CD4-positive, alpha-beta memory T cell (primary cell): Measurements from ENCODE around the gene STPG1. TPM values are rescaled to one million over a fixed set of nuclear protein-coding genes. Genes with fewer than 3 reads are reported as not detected.

Source experiments
- CTCF ChIA-PET: fragments of 350-600 bp; sonication (Branson Sonifier 250); formaldehyde crosslinking; loops from one replicate; lab custom pipeline; 2021; ENCODE audit warnings: inconsistent platforms; ENCODE audit not compliant: partially characterized antibody; lab: Charles Lee
- POLR2A ChIA-PET: fragments of 350-600 bp; sonication (Branson Sonifier 250); formaldehyde crosslinking; loops from one replicate; lab custom pipeline; 2021; ENCODE audit not compliant: partially characterized antibody; lab: Charles Lee
- DNase-seq, 5 donors: peaks; one replicate each; pipeline versions ENCODE4 v3.0.0 to v3.0.0-alpha.2; 2020 to 2022; ENCODE audit warnings: mixed read lengths in 1 of 5
- H3K27ac ChIP-seq: one replicate; pipeline ENCODE4 v1.7.0; 2013; ENCODE audit warnings: low read depth, low read length
- H3K27me3 ChIP-seq: 2 replicates; pipeline ENCODE4 v1.7.0; 2013; ENCODE audit warnings: mild to moderate bottlenecking, low read length, moderate library complexity; ENCODE audit not compliant: insufficient read depth
- H3K36me3 ChIP-seq: 2 replicates; pipeline ENCODE4 v1.7.0; 2013; ENCODE audit warnings: mild to moderate bottlenecking, low read length, moderate library complexity; ENCODE audit not compliant: insufficient read depth
- H3K4me1 ChIP-seq: 2 replicates; pipeline ENCODE4 v1.7.0; 2013; ENCODE audit warnings: mild to moderate bottlenecking, low read length, moderate library complexity; ENCODE audit not compliant: insufficient read depth
- H3K4me3 ChIP-seq, 2 donors: one replicate each; pipeline ENCODE4 v1.7.0; 2013; ENCODE audit warnings: low read length in 2 of 2, mild to moderate bottlenecking in 1 of 2
- H3K9me3 ChIP-seq, 2 donors: one replicate each; pipeline ENCODE4 v1.7.0; 2013; ENCODE audit warnings: low read length in 2 of 2, control low read depth in 1 of 2; ENCODE audit not compliant: control insufficient read depth in 1 of 2
- H3K27ac Mint-ChIP-seq, 7 donors: one replicate each; pipeline ENCODE4 v1.8.0; 2020 to 2021; ENCODE audit warnings: mixed read lengths in 7 of 7, mild to moderate bottlenecking in 6 of 7, inconsistent platforms in 3 of 7, moderate library complexity in 3 of 7
- H3K27me3 Mint-ChIP-seq, 2 donors: one replicate each; pipeline ENCODE4 v1.8.0; 2020 to 2021; ENCODE audit warnings: mixed read lengths in 2 of 2
- H3K36me3 Mint-ChIP-seq, 2 donors: one replicate each; pipeline ENCODE4 v1.8.0; 2020 to 2021; ENCODE audit warnings: mixed read lengths in 2 of 2, inconsistent platforms in 1 of 2, mild to moderate bottlenecking in 1 of 2
- H3K4me1 Mint-ChIP-seq, 4 donors: one replicate each; pipeline ENCODE4 v1.8.0; 2020 to 2021; ENCODE audit warnings: mixed read lengths in 4 of 4, mild to moderate bottlenecking in 1 of 4
- H3K4me3 Mint-ChIP-seq, 8 donors: one replicate each; pipeline ENCODE4 v1.8.0; 2020 to 2021; ENCODE audit warnings: mixed read lengths in 8 of 8, mild to moderate bottlenecking in 7 of 8, moderate library complexity in 6 of 8, inconsistent platforms in 3 of 8
- H3K9me3 Mint-ChIP-seq, 8 donors: one replicate each; pipeline ENCODE4 v1.8.0; 2020 to 2021; ENCODE audit warnings: mixed read lengths in 8 of 8, mild to moderate bottlenecking in 5 of 8, inconsistent platforms in 3 of 8, moderate library complexity in 1 of 8
- intact Hi-C: fragments of 100-400 bp; cut with micrococcal nuclease; formaldehyde crosslinking; loops from one replicate; pipeline ENCODE4 v1.15.1; 2023
- polyA plus RNA-seq, 2 donors: library from polyadenylated mRNA; unstranded; fragments of 300-500 nt; fragmentation: Illumina TruSeq; gene quantifications; one replicate each; pipeline ENCODE4 v1.2.3, GENCODE V29; 2021
- total RNA-seq, 2 experiments: library from RNA; stranded (reverse); gene quantifications; one replicate each; pipeline ENCODE4 v1.2.3, GENCODE V29; 2021

Gene STPG1
- total and polyA plus RNA-seq, 4 experiments from 2014 or later = 3.1 to 4.9 (median 3.8) TPM

- ChIA-PET CTCF (no interaction called here), POLR2A (no interaction called here)
- no peaks in the 10 kb centered on the region for H3K9me3 ChIP-seq
- H3K4me3 ChIP-seq = no peak overlapping the region
- H3K27ac ChIP-seq = no peak overlapping the region
- H3K4me1 ChIP-seq = no peaks in the 10 kb centered on the region
- Mint-ChIP-seq H3K4me1 (no peaks in the 10 kb centered on the region), H3K36me3 (peaks cover 8 to 21% of the 10 kb centered on the region in 2 donors), H3K9me3 (no peaks in the 10 kb centered on the region), H3K27ac (no peak overlapping the region), H3K4me3 (peak overlapping the region in 1 of 8 donors; percentile 12), H3K27me3 (no peaks in the 10 kb centered on the region)
- no peaks in the 10 kb centered on the region for H3K27me3 ChIP-seq
- intact Hi-C loops = no loop called here
- no peak for DNase-seq
- no peaks in the 10 kb centered on the region for H3K36me3 ChIP-seq
Measured at GRCh38 chr1:24360681-24361080, 52.9 kb downstream of the STPG1 start.

GRCh38 chr1:24357038-24357437, 56.5 kb downstream of the STPG1 start:
- Mint-ChIP-seq H3K4me1 (peaks cover 2 to 4% (median 3%) of the 10 kb centered on the region in 4 donors), H3K9me3 (no peaks in the 10 kb centered on the region), H3K27ac (no peak overlapping the region), H3K27me3 (no peaks in the 10 kb centered on the region), H3K4me3 (no peak overlapping the region), H3K36me3 (peaks cover 8 to 21% of the 10 kb centered on the region in 2 donors)
- Histone ChIP-seq H3K27me3 (no peaks in the 10 kb centered on the region), H3K9me3 (no peaks in the 10 kb centered on the region), H3K4me1 (peaks cover 4% of the 10 kb centered on the region), H3K4me3 (no peak overlapping the region), H3K36me3 (no peaks in the 10 kb centered on the region), H3K27ac (no peak overlapping the region)
- ChIA-PET CTCF (no interaction called here), POLR2A (no interaction called here)
- no peak for DNase-seq
- intact Hi-C loops = no loop called here

DNA sequence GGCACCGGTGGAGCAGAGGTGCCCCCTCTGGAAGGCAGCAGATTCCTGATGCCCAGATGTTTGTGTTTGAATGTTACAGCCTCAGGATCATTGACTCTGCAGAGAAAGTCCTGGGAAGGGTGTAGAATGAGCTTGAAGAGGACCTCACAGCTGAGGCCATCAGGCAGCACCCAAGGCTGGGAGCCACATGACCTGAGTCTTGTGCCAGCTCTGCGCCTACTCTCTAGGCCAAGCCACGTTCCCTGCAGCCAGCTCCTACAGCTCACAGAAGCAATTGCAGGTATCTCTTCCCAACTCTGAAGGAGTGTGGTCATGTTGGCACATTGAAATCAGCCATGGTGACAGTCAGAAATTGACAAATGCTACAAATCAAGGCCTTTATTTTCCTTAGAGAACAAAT, 58.1 kb downstream of the STPG1 start:
- POLR2A ChIA-PET = no interaction called here

GRCh38 chr1:24353292-24353891, 60.2 kb downstream of the STPG1 start:
- no peaks in the 10 kb centered on the region for H3K9me3 ChIP-seq
- CTCF ChIA-PET = no interaction called here
- Mint-ChIP-seq H3K9me3 (no peaks in the 10 kb centered on the region), H3K4me3 (no peak overlapping the region), H3K36me3 (peaks cover 4 to 15% of the 10 kb centered on the region in 2 donors), H3K4me1 (peaks cover 13 to 24% (median 15%) of the 10 kb centered on the region in 4 donors), H3K27me3 (no peaks in the 10 kb centered on the region), H3K27ac (no peak overlapping the region)
- H3K27me3 ChIP-seq = no peaks in the 10 kb centered on the region
- no peaks in the 10 kb centered on the region for H3K36me3 ChIP-seq
- intact Hi-C loops = no loop called here
- H3K4me1 ChIP-seq = peaks cover 9% of the 10 kb centered on the region
- POLR2A ChIA-PET = no interaction called here
- H3K27ac ChIP-seq = no peak overlapping the region
- DNase-seq = no peak
- no peak overlapping the region for H3K4me3 ChIP-seq

More for the DNA sequence above, 58.1 kb downstream of the STPG1 start:
- H3K4me1 Mint-ChIP-seq = peaks cover 11 to 18% (median 14%) of the 10 kb centered on the region in 4 donors
- H3K27me3 Mint-ChIP-seq = no peaks in the 10 kb centered on the region
- peaks cover 8 to 21% of the 10 kb centered on the region in 2 donors for H3K36me3 Mint-ChIP-seq
- CTCF ChIA-PET = no interaction called here
- H3K27ac Mint-ChIP-seq = no peak overlapping the region
- H3K4me3 Mint-ChIP-seq = peak overlapping the region in 1 of 8 donors; percentile 43
- Histone ChIP-seq H3K36me3 (no peaks in the 10 kb centered on the region), H3K27ac (no peak overlapping the region), H3K9me3 (no peaks in the 10 kb centered on the region), H3K27me3 (no peaks in the 10 kb centered on the region), H3K4me1 (peaks cover 9% of the 10 kb centered on the region), H3K4me3 (no peak overlapping the region)
- H3K9me3 Mint-ChIP-seq = no peaks in the 10 kb centered on the region
- DNase-seq = no peak
- intact Hi-C loops = no loop called here

- intact Hi-C loops = no loop called here
- POLR2A ChIA-PET = no interaction called here
- no peaks in the 10 kb centered on the region for H3K27me3 ChIP-seq
- Mint-ChIP-seq H3K27me3 (no peaks in the 10 kb centered on the region), H3K4me3 (no peak overlapping the region), H3K9me3 (no peaks in the 10 kb centered on the region), H3K4me1 (peaks cover 13 to 24% (median 15%) of the 10 kb centered on the region in 4 donors), H3K27ac (peak overlapping the region in 1 of 7 donors; percentile 54), H3K36me3 (peaks cover 0 to 5% of the 10 kb centered on the region in 2 donors)
- no peaks in the 10 kb centered on the region for H3K36me3 ChIP-seq
- H3K27ac ChIP-seq = no peak overlapping the region
- H3K4me1 ChIP-seq = peaks cover 9% of the 10 kb centered on the region
- CTCF ChIA-PET = no interaction called here
- DNase-seq = no peak
- no peak overlapping the region for H3K4me3 ChIP-seq
- no peaks in the 10 kb centered on the region for H3K9me3 ChIP-seq
Measured at GRCh38 chr1:24351918-24352627, 61.5 kb downstream of the STPG1 start.

DNA sequence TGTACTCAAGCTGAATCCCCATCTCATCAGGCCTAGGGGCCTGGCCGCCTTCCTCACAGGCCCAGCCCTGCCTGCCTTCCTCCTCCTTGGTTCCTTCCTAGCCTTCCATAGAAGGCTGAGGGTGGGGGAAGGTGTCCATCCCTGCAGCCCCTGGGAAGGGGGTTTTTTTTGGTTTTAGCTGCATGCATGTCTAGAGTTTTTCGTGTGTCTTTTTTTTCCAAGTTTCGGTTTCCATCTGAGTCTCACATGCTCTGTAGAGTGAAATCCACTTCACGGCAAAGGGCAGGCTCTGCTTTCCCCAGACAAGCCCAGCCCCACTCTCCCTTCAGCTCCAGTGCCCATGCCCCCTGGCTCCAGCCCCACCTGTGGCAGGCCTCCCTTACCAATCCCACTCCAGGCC, 62.3 kb downstream of the STPG1 start:
- DNase-seq = no peak
- H3K27me3 ChIP-seq = no peaks in the 10 kb centered on the region
- no peaks in the 10 kb centered on the region for H3K36me3 ChIP-seq
- H3K27me3 Mint-ChIP-seq = no peaks in the 10 kb centered on the region
- peaks cover 13 to 24% (median 15%) of the 10 kb centered on the region in 4 donors for H3K4me1 Mint-ChIP-seq
- H3K27ac ChIP-seq = no peak overlapping the region
- CTCF ChIA-PET = no interaction called here
- no peaks in the 10 kb centered on the region for H3K36me3 Mint-ChIP-seq
- no peak overlapping the region for H3K4me3 ChIP-seq
- peak overlapping the region in 5 of 7 donors; percentile 55 to 91 (median 85) for H3K27ac Mint-ChIP-seq
- H3K4me1 ChIP-seq = peaks cover 9% of the 10 kb centered on the region
- intact Hi-C loops = no loop called here
- H3K9me3 Mint-ChIP-seq = no peaks in the 10 kb centered on the region
- H3K4me3 Mint-ChIP-seq = peak overlapping the region; percentile 39 to 88 (median 72)
- POLR2A ChIA-PET = no interaction called here
- H3K9me3 ChIP-seq = no peaks in the 10 kb centered on the region

GRCh38 chr1:24349891-24350290, 63.7 kb downstream of the STPG1 start:
- H3K27me3 Mint-ChIP-seq = peaks cover 0 to 1% of the 10 kb centered on the region in 2 donors
- POLR2A ChIA-PET = no interaction called here
- no peaks in the 10 kb centered on the region for H3K36me3 ChIP-seq
- no peak overlapping the region for H3K27ac ChIP-seq
- peak overlapping the region in 2 of 7 donors; percentile 37 to 87 for H3K27ac Mint-ChIP-seq
- no peaks in the 10 kb centered on the region for H3K27me3 ChIP-seq
- peaks cover 9% of the 10 kb centered on the region for H3K4me1 ChIP-seq
- H3K4me1 Mint-ChIP-seq = peaks cover 13 to 24% (median 15%) of the 10 kb centered on the region in 4 donors
- CTCF ChIA-PET = interaction anchor here (1.3 kb wide), 1 partner anchor 42 kb away, joined by 4 read pairs; no protein-coding TSS in a partner anchor
- DNase-seq = no peak
- no peak overlapping the region for H3K4me3 Mint-ChIP-seq
- H3K9me3 Mint-ChIP-seq = no peaks in the 10 kb centered on the region
- H3K36me3 Mint-ChIP-seq = no peaks in the 10 kb centered on the region
- H3K4me3 ChIP-seq = no peak overlapping the region
- intact Hi-C loops = no loop called here
- no peaks in the 10 kb centered on the region for H3K9me3 ChIP-seq
